ENCODE data around the gene RBM22. TPM values are rescaled to one million over a fixed set of nuclear protein-coding genes. Genes with fewer than 3 reads are reported as not detected.
"Not testable (repeated sequence)": the region's sequence is repeated elsewhere in the genome, so short reads cannot be mapped to it uniquely, and the experiment has no call there.

RBM22 gene
- 86.4 TPM for polyA plus RNA-seq (ENCODE audit: insufficient read length)
- long read RNA-seq, donor 1, transcript RBM22-201 (11 exons, 2,342 nt), result major isoform, 8 of 17 reads
- long read RNA-seq, donor 1, transcript RBM22-204 (4 exons, 2,067 nt), result minor isoform, 7 of 17 reads
- long read RNA-seq, donor 1, partial matches to known transcripts, result 0 of 17 reads
- long read RNA-seq, donor 1, other reads (novel, unspliced or antisense), result 0 of 17 reads
- long read RNA-seq, donor 2, transcript RBM22-204 (4 exons, 2,067 nt), result minor isoform, 5 of 19 reads
- long read RNA-seq, donor 2, transcript RBM22-201 (11 exons, 2,342 nt), result major isoform, 8 of 19 reads
- long read RNA-seq, donor 2, partial matches to known transcripts, result 0 of 19 reads
- long read RNA-seq, donor 2, other reads (novel, unspliced or antisense), result 5 of 19 reads
- long read RNA-seq, donor 3, transcript RBM22-201 (11 exons, 2,342 nt), result major isoform, 10 of 18 reads
- long read RNA-seq, donor 3, partial matches to known transcripts, result 6 of 18 reads
- long read RNA-seq, donor 3, other reads (novel, unspliced or antisense), result 0 of 18 reads
- long read RNA-seq, donor 4, partial matches to known transcripts, result 0 of 6 reads
- long read RNA-seq, donor 4, other reads (novel, unspliced or antisense), result 0 of 6 reads
- long read RNA-seq, donor 5, transcript RBM22-201 (11 exons, 2,342 nt), result major isoform, 31 of 32 reads
- long read RNA-seq, donor 5, partial matches to known transcripts, result 0 of 32 reads
- long read RNA-seq, donor 5, other reads (novel, unspliced or antisense), result 0 of 32 reads
- long read RNA-seq, donor 6, transcript RBM22-208 (7 exons, 989 nt), result major isoform, 8 of 19 reads
- long read RNA-seq, donor 6, transcript RBM22-204 (4 exons, 2,067 nt), result minor isoform, 7 of 19 reads
- long read RNA-seq, donor 6, partial matches to known transcripts, result 0 of 19 reads
- long read RNA-seq, donor 6, other reads (novel, unspliced or antisense), result 0 of 19 reads
- long read RNA-seq, donor 7, transcript RBM22-201 (11 exons, 2,342 nt), result major isoform, 17 of 45 reads
- long read RNA-seq, donor 7, transcript RBM22-208 (7 exons, 989 nt), result minor isoform, 5 of 45 reads
- long read RNA-seq, donor 7, transcript RBM22-204 (4 exons, 2,067 nt), result minor isoform, 10 of 45 reads
- long read RNA-seq, donor 7, partial matches to known transcripts, result 11 of 45 reads
- long read RNA-seq, donor 7, other reads (novel, unspliced or antisense), result 0 of 45 reads
- long read RNA-seq, donor 8, transcript RBM22-201 (11 exons, 2,342 nt), result major isoform, 6 of 13 reads
- long read RNA-seq, donor 8, partial matches to known transcripts, result 0 of 13 reads
- long read RNA-seq, donor 8, other reads (novel, unspliced or antisense), result 0 of 13 reads

DNA sequence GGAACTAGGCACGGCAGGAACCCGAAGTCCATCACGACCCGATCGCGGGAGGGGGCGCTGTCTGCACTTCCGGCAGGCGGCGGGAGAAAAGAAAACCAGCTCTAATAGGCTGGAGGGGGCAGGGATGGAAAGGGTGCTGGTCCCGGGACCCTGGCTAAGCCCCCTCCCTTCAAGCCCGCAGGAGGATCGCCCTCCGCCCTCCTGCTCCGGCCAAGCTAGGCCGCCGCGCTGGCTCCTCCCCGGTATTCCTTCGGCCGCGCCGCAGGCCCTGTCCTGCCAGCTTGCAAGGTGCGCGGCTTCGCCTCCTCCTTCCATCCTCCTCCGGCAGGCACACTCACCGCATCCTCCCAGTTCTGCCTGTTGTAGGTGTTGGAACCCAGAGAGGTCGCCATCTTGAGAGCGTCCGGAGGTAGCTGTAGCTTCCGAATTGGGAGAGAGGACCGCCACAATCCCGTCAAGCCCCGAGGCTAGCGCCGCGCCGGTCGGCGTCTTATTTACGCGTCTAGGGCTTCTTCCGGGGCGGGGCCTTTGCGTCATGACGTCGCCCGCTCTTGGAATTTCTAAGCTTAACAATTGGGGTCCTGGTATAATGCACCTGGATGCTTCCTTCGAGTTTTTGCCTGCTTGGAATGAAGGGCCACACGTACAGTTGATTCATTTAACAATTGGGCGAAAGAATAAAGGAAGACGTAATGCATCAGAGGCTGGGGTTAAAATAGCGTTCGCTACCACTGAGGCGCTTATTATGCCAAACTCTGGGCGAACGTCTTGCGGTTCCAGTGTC lies at the start of gene RBM22:
Gene RBM22 (minus strand): TSS at position 469 of the 784 bp plus-strand sequence. CDS start 77 bp downstream, at position 392.
- DNase-seq, result peak; percentile 95

DNA sequence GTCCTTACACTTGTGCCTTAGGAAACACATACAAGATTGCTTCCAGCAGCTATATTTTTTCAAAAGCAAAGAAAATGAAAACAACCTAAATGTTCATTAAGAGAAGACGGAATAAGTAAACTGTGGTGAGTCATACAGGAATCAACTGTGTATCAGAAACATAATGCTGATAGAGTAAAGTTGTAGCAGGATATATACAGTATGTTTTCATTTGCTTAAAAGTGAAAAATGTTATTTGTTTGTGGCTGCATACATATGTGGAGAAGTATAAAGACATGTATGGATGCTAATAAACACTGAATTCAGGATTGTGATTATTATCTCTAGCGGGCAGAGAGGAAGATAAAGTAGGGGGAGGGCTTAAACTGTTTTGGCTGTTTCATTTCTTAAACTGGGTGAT lies 49.6 kb upstream of the RBM22 start:
- no peak for DNase-seq

DNA sequence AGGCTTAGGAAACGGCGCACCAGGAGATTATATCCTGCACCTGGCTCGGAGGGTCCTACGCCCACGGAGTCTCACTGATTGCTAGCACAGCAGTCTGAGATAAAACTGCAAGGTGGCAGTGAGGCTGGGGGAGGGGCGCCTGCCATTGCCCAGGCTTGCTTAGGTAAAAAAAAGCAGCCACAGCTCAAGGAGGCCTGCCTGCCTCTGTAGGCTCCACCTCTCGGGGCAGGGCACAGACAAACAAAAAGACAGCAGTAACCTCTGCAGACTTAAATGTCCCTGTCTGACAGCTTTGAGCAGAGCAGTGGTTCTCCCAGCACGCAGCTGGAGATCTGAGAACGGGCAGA lies 42.3 kb upstream of the RBM22 start:
- DNase-seq, result not testable (repeated sequence)

DNA sequence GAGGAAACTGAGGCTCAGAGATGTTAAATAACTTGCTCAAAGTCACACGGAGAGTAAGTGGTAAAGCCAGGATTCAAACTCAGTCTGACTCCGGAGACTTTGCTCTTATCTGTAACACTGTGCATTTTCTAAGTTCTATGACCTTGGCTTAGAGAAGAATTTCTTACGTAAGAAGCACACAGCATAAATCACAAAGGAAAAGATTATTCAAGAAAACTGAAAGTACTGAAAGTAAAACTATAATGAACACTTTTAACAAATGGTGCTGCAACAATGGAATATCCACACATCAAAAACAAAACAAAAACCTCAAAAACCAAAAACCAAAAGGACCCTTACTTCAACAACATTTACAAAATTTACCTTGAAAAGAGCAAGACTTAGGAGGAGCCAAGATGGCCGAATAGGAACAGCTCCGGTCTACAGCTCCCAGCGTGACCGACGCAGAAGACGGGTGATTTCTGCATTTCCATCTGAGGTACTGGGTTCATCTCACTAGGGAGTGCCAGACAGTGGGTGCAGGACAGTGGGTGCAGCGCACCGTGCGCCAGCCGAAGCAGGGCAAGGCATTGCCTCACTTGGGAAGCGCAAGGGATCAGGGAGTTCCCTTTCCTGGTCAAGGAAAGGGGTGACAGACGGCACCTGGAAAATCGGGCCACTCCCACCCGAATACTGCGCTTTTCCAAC lies 41.7 kb upstream of the RBM22 start:
- DNase-seq, result not testable (repeated sequence)

DNA sequence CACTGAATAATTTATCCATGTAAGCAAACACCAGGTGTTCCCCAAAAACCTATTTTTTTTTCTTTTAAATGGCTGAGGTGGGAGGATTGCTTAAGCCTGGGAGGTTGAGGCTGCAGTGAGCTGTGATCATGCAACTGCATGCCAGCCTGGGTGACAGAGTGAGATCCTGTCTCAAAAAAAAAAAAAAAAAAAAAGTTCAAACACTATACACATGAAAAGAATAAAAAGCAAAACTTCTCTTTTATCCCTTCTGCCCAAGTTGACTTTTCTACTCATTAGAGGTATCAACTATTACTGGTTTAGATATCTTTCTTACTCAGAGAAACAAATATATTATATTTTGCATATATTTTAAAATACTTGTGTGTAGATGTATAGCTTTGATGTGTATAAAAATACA lies 40.1 kb upstream of the RBM22 start:
- DNase-seq, result no peak

DNA sequence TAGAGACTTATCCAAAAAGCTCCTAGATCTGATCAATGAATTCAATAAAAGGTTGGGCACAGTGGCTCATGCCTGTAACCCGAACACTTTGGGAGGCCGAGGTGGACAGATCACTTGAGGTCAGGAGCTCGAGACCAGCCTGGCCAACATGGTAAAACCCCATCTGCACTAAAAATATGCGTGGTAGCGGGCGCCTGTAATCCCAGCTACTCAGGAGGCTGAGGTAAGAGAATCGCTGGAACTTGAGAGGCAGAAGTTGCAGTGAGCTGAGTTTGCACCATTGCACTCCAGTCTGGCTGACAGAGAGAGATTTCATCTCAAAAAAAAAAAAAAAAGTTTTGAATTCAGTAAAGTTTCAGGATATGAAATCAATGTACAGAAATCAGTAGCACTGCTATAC lies 38.0 kb upstream of the RBM22 start:
- no peak for DNase-seq

DNA sequence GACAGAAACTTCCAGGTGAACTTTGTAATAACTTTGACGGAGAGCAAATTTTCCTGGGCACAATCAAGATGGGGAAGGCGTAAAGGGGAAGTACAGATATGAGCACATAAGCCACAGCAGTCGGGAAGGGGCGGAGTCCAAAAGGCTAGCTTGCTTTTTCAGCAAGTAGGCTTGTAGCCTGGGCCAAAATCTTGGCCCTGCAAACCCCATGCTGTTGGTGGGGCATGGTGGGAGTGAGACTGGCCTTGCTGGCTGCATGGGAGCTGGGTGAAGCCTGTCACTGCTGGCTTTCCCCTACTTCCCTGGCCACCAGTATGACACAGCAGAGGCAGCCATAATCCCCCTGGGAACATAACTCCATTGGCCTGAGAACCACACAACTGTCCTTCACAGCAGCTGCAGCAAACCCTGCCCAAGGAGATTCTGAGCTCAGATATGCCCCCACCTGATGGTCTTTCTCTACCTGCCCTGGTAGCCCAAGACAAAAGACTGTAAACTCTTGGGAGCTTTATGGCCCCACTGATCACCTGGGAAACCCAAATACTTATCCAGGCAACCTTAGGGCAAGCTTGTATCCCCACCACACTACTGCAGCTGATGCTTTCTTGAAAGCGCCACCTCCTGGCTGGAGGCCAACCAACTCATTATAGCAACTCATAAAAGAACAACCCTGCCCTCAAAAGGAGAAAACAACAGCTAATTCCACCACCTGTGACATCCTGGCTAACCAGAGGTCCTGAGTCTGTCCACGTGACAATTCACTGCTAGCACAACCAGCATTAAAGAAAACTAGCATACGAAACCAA lies 33.9 kb upstream of the RBM22 start:
- no peak for DNase-seq

DNA sequence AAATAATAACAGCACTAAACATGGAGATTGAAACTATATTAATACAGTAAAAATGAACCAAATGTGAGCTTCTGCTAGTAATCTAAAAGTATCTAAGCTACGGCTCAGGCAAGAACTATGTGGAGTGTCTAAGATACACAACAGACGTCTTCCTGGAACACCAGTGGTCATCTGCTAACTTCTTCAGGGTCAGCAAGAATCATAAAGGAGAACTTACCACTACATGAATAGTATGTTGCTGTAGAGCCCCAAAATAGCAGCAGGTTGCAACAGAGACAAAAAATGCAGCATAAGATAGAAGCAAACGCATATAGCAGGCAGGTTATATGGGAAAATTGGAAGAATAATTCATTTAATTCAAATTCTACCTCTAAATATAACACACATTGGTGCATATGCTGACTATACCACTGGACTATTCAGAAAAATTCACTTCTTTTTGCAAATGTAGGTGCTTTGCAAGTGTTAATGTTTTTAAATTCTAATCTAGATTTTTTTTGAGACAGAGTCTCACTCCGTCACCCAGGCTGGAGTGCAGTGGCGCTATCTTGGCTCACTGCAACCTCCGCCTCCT lies 30.9 kb upstream of the RBM22 start:
- DNase-seq, result no peak

DNA sequence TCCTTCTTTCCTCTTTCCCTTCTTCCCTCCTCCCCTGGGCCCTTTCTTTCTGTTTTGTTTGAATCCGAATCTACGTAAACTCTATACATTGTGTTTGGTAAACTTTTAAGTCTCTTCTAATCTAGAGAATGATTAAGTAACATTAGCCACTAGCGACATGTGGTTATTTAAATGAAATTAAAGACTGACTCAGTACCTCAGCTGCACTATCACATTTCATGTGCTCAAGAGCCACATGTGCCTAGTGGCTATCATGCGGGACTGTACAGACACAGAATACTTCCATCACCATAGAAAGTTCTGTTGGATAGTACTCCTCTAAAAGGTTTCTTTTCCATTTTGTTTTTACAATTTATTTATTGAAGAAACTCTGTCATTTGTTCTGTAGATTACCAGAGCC lies 29.0 kb upstream of the RBM22 start:
- no peak for DNase-seq

DNA sequence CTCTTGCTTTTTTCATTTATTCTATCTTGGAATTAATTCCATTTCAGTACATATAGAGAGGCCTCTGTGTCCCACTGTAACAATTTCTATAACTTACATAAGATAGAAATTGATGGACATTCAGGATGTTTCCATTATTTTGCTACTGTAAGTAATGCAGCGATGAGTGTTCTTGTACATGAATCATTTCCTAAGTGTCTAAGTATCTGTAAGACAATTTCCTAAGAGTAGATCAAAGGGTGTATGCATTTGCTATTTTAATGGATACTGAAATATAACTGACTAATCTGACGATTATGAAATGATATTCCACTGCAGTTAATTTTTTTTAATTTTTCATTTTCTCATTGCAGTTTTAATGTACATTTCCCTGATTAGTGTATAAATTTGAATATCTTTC lies 23.0 kb upstream of the RBM22 start:
- DNase-seq, result no peak

DNA sequence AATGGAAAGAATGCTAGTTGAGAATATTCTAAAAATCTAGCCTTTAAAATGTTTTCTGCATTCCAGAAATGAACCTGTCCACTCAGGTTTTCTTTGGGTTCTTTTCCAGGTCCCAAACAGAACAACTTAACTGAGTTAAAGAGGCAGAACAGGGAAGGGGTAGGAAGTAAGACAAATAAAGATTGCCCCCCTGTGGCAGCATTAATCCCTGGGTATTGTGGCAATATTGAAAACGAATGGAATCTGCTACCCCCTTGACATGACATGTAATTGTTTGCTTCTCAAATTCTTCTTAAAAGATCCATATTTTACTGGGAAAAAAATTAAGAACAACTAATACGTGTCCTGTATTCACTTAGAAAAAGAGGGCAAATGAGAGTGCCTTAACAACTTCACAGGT lies 9.3 kb upstream of the RBM22 start:
- DNase-seq, result no peak

DNA sequence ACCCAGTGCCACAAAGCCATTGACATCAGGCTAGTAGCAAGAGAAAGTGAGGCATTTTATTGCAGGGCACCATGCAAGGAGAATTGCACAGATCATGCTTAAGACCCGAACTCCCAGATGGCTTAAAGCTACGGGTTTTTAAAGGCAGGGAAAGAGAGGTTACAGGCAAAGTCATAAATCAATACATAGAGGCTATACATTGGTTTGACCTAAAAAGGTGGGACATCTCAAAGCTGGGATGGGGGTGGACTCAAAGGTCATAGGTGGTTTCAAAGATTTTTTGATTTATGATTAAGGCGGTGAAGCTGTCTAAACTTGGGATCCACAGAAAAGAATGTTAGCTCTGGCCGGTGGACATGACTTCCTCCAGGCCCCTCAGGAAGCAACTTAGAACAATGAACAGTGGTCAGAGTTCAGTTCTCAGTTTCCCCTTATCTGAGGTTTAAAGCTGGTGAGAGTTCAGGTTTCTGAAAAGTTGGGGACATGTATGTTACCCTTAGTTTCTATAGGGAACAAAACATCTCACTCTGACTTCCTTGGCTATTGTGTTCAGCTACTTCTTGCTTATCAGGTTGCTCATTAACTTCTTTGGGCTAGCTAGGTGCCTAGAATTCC lies 6.0 kb upstream of the RBM22 start:
- DNase-seq, result no peak

DNA sequence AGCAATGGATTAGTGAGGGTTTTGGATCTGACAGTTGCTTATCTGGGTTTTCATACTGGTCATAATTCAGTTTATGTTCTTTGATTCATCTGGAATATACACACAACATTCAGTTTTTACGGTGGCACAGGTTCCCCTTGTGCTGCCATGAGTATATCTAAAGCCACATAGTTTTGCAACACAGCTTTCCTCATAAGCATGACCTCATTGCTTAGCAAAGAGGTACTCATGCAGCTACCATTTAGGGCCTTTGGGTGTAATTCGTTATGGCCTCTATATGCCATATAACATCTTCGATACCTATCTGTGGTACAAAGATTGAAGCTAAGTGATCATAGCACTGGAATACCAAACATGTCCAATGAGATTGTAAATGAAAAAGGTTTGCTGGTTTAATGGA lies 2.9 kb upstream of the RBM22 start:
- DNase-seq, result no peak

DNA sequence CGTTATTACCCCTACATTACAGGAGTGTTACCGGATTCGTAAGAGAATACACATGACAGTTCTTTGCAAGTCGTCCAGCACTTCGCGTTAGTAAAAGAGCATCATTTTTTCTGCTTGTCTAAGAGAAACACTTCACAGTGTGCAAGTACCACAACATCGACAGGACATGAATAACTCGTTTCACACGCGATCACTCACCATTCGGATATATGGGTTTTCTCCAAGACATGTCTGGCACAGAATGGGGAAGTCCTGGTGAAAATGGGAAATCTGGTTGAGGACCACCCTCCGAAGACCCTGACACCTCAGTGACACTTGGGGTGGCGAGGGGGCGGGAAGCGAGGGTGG lies 642 bp downstream of the RBM22 start:
- DNase-seq, result no peak

DNA sequence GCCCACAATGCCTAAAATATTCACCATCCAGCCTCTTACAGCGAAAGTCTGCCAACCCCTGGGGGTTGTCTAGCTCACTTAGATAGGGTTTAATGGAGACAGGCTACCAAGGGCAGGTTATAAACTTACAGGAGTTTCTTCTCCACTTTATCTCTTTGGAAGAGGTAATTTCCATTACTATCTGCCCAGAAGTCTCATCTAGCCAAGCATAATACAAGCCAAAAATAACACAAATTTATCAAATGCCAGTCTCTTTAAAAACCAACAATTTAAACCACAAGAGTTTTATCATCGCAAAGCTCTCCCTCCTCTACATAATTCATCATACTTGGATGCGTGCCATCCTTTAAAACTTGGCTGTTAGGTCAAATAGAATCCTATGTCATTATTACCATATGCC lies 6.2 kb downstream of the RBM22 start:
- DNase-seq, result no peak

DNA sequence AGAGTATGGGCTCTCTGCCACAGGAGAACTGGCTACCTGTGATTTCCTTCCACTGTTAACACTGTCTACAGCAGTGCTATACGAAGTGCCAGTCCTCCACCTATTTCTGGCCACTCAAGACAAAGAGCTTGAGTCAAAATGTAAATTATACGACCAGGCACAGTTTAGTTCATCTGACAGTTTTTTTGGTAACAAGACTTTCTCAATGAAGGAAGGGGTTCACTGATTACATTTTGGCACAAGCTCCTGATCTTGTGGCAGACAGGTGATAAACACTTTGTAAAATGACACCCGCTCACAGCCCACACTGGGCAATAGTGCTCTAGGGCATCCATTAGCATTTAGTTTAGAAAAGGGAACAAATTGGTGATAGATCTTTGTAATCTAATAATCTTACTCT lies 8.6 kb downstream of the RBM22 start:
- no peak for DNase-seq

DNA sequence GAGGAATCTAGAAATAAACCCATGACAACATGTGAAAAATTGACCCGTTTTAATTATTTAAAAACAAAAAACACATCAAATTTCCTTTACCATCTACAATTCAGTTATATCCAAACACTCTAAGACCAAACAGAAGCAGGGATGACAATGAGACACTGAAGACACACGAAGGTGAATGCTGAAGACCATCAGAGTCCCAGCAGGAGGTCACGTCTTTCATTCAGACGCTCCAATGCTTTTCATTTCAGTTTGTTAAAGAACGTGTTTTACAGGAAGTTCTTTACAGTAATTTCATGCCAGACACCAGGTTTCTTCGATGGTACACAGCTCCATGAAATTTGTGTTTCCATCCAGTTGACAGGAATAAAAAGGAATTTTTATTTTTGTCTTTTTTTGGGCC lies 10.1 kb downstream of the RBM22 start:
- no peak for DNase-seq

DNA sequence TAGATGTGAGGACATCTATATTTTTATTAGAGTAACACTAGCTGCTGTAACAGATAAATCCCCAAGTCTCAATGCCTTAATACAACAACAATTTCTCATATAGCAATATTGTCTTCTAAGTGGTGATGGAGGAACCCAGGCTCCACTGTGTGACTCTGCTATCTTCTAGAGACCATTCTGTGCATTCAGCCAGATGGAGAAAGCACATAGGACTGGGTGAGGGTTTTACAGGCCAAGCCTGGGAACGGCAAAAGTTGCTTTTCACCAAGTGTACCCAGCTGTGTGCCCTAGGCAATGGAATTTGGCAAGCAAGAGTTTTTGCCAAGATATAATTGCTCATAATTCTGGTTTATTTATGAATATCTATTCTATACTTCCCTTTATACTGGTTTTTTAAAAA lies 11.7 kb downstream of the RBM22 start:
- DNase-seq, result no peak

DNA sequence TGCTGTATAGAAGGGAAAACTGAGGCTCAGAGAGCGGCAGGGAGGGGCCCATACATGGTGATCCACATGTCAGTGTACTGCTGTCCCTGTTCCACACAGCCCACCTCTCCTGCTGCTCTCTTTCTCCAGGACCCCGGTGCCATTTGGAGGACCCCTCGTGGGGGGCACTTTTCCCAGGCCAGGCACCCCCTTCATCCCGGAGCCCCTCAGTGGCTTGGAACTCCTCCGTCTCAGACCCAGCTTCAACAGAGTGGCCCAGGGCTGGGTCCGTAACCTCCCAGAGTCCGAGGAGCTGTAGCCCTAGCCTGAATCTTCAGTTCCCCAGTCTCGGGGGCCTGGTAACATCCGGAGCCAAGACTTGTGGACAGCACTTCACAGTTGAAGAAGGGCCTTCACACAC lies 24.3 kb downstream of the RBM22 start:
- DNase-seq, result no peak
